GM12891 (cell line): ENCODE data around the gene CD59.

Experiments used
- DNase-seq: peaks from one replicate; pipeline ENCODE4 v3.0.0; 2011; ENCODE audit warnings: low spot score; ENCODE audit not compliant: insufficient read length
- FAIRE-seq: peaks from 2 replicates; lab custom pipeline; 2011; peaks lifted over from hg19 to GRCh38; lab: Jason Lieb, UNC
- PAX5 ChIP-seq: IDR thresholded peaks from 2 replicates; pipeline ENCODE4 v1.6.1; 2011; ENCODE audit warnings: low read length, moderate library complexity, mild to moderate bottlenecking; ENCODE audit not compliant: insufficient read depth, severe bottlenecking
- POLR2A ChIP-seq: IDR thresholded peaks from 2 replicates; pipeline ENCODE4 v1.6.1; 2011; ENCODE audit warnings: low read depth, low read length, control low read depth
- POLR2AphosphoS5 ChIP-seq: IDR thresholded peaks from 2 replicates; pipeline ENCODE4 v1.6.1; 2011; ENCODE audit warnings: low read depth, low read length, control low read depth
- POU2F2 ChIP-seq: IDR thresholded peaks from 2 replicates; pipeline ENCODE4 v1.6.1; 2011; ENCODE audit warnings: low read depth, mild to moderate bottlenecking, control low read depth, low read length, moderate library complexity
- SPI1 ChIP-seq: IDR thresholded peaks from 2 replicates; pipeline ENCODE4 v1.6.1; 2011; ENCODE audit warnings: low read depth, low read length, control low read depth
- TAF1 ChIP-seq: IDR thresholded peaks from 2 replicates; pipeline ENCODE4 v1.6.1; 2011; ENCODE audit warnings: low read depth, low read length, control low read depth

Gene CD59

DNA sequence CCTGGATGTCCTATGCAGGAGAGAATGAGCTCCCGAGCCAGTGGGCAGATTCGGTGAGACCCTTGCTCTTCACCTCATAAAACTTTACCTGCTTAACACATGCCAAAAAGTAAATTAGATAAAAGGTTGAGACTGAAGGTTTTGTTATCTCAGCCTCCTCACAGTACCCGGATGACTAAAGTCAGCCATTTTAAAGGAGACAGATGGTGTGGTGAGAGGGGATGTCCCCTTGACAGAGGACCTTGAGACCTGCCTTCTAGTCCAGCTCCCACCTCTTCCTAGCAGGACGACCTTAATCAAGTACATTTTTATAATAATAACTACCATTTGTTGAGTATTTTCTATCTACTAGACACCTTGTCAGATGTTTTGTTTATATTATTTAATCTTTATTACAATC is 75.3 kb downstream of the CD59 start:
- TF ChIP-seq SPI1, result no peak
- TF ChIP-seq PAX5, result no peak
- no peak for TF ChIP-seq POLR2AphosphoS5
- no peak for TF ChIP-seq POU2F2
- no peak for TF ChIP-seq TAF1
- no peak for TF ChIP-seq POLR2A
- no peak for FAIRE-seq

DNA sequence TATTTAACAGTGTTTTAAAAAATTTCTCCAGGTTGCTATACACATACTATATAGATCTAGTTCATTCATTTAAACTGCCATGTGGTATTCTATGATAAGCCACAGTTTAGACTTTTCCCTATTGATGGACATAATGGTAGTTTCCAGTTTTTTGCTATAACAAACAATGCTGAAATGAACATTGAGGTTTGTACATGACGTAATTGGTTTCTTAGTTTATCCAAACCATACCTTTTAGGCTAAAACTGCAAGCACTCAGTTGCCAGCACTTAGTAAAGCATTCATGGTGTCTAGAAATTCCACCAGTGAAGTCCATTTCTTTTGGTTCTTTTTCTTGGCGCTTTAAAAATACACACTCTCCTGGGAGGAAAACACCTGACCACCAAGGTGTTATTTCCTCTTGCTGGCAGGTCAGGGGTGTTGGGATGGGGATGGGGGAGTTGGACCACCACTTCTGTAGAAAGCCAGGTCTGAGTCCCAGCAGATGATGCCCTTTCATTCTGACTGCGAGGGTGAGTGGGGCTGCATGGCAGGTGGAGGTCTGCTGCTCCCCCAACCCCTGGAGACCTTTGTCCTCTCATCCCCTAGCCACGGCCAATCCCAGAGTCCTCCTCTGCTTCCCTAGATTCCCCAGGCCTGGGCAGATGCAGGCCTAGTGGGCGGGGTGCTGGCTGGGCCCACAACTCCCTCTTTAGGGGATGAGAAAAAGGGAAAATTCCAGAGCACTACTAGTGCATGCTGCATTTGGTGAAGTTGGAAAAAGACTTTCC is 76.7 kb downstream of the CD59 start:
- FAIRE-seq, result no peak
- TF ChIP-seq PAX5 (no peak), TAF1 (no peak), SPI1 (no peak), POLR2AphosphoS5 (no peak), POLR2A (no peak)
- no peak for DNase-seq

More for the DNA sequence above, 75.3 kb downstream of the CD59 start:
- no peak for DNase-seq

DNA sequence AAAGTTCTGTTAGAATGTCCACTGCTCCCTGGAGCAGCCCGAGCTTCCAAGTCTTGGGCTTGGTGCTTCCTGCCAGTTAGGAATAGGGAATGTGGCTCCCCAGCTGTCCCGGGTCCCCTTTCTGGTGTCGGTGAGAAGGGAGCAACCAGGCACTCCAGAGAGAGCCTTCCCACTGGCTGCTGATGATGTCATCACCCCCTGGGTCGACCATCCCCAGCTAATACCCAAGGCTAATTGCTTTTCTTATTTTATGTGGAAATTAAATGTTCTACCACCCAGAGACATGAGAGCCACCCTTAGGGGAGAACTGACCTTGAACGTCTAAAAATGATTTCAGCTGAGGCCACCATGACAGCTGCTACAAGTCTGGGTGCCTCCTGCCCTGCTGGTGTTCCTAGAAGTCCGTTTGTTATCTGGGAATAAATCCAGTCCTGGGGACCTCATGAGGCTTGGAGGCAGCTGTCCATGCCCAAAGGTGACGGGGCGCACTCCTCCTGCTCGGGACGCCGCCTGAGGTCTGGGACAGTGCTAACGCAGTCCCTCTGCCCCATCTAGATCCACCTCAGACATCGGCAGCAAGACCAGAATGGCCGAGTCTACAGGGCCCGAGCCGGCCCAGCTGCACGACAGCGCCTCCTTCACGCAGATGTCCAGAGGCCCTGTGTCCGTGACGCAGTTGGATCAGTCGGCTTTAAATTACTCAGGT is 77.9 kb downstream of the CD59 start:
- no peak for TF ChIP-seq POU2F2
- no peak for TF ChIP-seq SPI1
- no peak for TF ChIP-seq POLR2AphosphoS5
- no peak for TF ChIP-seq TAF1
- no peak for TF ChIP-seq POLR2A
- TF ChIP-seq PAX5, result no peak
- FAIRE-seq (no peak), DNase-seq (no peak)

DNA sequence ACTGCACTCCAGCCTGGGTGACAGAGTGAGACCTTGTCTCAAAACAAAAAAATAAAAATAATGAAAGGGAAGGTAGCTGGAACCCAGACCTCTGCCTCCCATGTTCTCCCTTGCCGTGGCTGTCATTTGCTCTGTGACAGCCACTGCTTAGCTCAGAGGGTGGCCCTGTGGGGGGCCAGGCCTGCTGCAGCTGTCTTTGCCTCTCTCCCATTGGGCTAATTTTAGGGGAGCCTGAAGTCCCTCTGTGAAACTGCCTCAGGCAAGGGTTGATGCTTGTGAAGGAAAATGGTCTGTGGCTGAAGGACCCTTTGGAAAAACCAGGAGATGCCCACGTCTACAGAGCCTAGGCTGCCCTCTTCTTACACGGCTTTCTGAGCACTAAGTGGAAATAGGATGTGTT is 78.5 kb downstream of the CD59 start:
- no peak for FAIRE-seq
- TF ChIP-seq SPI1, result no peak
- DNase-seq, result no peak

DNA sequence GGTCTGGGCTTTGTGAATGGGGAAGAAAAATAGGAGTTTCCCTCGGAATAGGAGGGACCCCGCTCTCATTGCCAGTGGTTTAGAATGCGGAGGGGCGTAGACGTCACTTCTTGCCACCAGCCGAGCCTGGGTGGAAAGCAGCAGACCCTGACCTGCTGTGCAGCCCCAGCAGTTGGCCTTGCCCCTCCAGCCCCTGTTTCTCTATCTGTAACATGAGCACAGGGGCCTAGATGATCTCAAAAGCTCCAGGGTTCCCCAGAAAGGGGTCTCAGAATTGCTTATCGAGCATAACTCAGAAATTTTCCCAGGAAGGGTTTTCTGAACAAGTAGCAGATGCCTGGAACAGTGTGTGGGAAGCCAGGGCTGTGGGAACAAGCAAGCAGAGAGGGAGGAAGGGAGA is 79.5 kb downstream of the CD59 start:
- TF ChIP-seq POLR2AphosphoS5 (no peak), SPI1 (no peak), PAX5 (no peak), POLR2A (no peak), POU2F2 (no peak), TAF1 (no peak)
- FAIRE-seq, result no peak
- DNase-seq, result no peak

DNA sequence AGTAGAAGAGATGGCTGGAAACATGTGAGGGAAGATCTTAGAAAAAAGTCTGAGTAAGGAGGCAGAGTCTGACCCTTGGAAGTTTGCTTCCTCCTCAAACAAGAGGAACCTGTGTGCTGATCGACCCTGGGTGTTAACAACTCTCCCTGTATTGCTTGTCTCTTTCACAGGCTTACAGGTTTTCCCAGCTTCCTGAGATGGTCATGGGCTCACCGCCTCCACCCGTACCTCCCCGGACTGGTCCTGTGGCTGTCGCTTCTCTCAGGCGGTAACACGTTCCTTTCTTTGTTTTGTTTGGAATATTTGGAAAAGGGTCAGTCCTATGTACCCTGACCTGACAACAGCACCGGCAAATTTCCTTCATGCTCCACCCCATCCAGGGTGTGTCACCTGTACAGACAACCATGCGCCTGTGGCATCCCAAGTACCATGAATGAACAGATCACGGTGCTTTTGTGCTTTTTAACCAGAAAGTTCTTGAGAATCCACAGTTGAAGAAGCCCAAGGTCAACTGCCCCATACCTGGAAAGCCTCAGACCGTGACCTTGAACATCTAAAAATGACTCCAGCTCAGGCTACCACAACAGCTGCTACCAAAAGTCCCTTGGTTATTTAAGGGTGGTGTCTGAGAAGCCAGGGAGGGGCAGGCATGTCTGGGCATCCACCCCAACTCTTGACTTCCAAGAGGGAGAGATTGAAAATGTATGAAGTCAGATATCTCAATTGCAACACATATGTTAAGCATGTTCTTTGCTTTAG is 80.2 kb downstream of the CD59 start:
- FAIRE-seq (peak; percentile 73), DNase-seq (no peak)
- TF ChIP-seq POU2F2, result peak; percentile 38; the same call in 1 of the 2 replicates
- no peak for TF ChIP-seq TAF1
- peak; percentile 90 for TF ChIP-seq PAX5

DNA sequence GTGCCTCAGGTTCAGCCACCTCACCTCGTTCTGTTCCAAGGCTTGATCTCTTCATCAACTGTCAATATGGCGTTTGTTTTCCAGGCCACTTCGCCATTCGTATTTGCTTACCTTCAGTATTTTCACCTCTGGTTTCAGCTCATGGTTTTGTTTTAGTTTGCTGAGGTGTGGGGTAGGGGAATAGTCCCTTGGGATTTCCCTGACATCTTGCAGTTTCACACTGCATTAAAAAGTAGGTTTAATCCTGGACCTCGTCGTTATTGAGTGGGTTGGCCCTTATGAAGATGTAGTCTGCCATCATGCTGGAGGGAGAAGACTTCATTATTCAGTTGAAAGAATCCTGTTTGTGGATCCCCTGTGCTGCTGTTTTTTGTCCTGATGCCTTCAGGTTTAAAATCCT is 81.6 kb downstream of the CD59 start:
- DNase-seq, result no peak
- TF ChIP-seq PAX5, result no peak
- no peak for TF ChIP-seq POLR2AphosphoS5
- TF ChIP-seq POU2F2, result no peak
- no peak for TF ChIP-seq SPI1
- no peak for TF ChIP-seq POLR2A
- no peak for TF ChIP-seq TAF1
- no peak for FAIRE-seq
